Loucy (cell line): Measurements from ENCODE around the gene SQOR.

Experiments used
- H2AFZ ChIP-seq: fragments of 200-600 bp; sonication (generic); 2 replicates; pipeline ENCODE4 v1.6.0; 2016; ENCODE audit warnings: antibody characterized with exemption, mild to moderate bottlenecking, low read length, moderate library complexity
- H3F3A ChIP-seq: fragments of 200-600 bp; 2 replicates; pipeline ENCODE4 v1.6.0; 2016; ENCODE audit warnings: antibody characterized with exemption, low read depth, mild to moderate bottlenecking
- H3K27me3 ChIP-seq: fragments of 200-600 bp; sonication (generic); 2 replicates; pipeline ENCODE4 v1.6.1; 2014; ENCODE audit warnings: low read length, mild to moderate bottlenecking; ENCODE audit not compliant: insufficient read depth, poor library complexity, severe bottlenecking
- H3K36me3 ChIP-seq: fragments of 200-600 bp; sonication (generic); 2 replicates; pipeline ENCODE4 v1.6.1; 2016; ENCODE audit warnings: low read length; ENCODE audit not compliant: insufficient read depth
- H3K4me1 ChIP-seq: fragments of 200-600 bp; sonication (generic); 2 replicates; pipeline ENCODE4 v1.5.1; 2014; ENCODE audit warnings: low read length, mild to moderate bottlenecking; ENCODE audit not compliant: insufficient read depth, poor library complexity, severe bottlenecking
- H3K4me2 ChIP-seq: fragments of 200-600 bp; sonication (generic); 2 replicates; pipeline ENCODE4 v1.6.0; 2014; ENCODE audit warnings: antibody characterized with exemption, low read length, low read depth, mild to moderate bottlenecking; ENCODE audit not compliant: poor library complexity, severe bottlenecking
- H3K4me3 ChIP-seq: fragments of 200-600 bp; sonication (generic); 2 replicates; pipeline ENCODE4 v1.5.1; 2014; ENCODE audit warnings: low read length, mild to moderate bottlenecking, mixed read lengths; ENCODE audit not compliant: poor library complexity, severe bottlenecking
- H3K79me2 ChIP-seq: fragments of 200-600 bp; sonication (generic); 2 replicates; pipeline ENCODE4 v1.6.1; 2014; ENCODE audit warnings: low read length; ENCODE audit not compliant: insufficient read depth
- H3K9ac ChIP-seq: fragments of 200-600 bp; sonication (generic); 2 replicates; pipeline ENCODE4 v1.6.0; 2014; ENCODE audit warnings: mild to moderate bottlenecking, low read depth, low read length, moderate library complexity; ENCODE audit not compliant: poor library complexity, severe bottlenecking
- H3K9me2 ChIP-seq: fragments of 200-600 bp; sonication (generic); replicated peaks from 2 replicates; pipeline ENCODE4 v1.6.1; 2016; ENCODE audit warnings: low read depth, low read length, mixed read lengths
- H3K9me3 ChIP-seq: fragments of 200-600 bp; sonication (generic); 2 replicates; pipeline ENCODE4 v1.6.1; 2014; ENCODE audit warnings: mild to moderate bottlenecking, antibody characterized with exemption, low read length, low read depth; ENCODE audit not compliant: insufficient read depth
- H4K20me1 ChIP-seq: fragments of 200-600 bp; sonication (generic); 2 replicates; pipeline ENCODE4 v1.6.0; 2014; ENCODE audit warnings: antibody characterized with exemption, low read length, mild to moderate bottlenecking; ENCODE audit not compliant: insufficient read depth, poor library complexity, severe bottlenecking
- CTCF ChIP-seq: fragments of 200-600 bp; sonication (generic); conservative IDR thresholded peaks from 2 replicates; pipeline ENCODE4 v1.5.1; 2014; ENCODE audit warnings: mild to moderate bottlenecking, antibody characterized with exemption, low read length
- EZH2phosphoT487 ChIP-seq: fragments of 200-600 bp; IDR thresholded peaks from 2 replicates; pipeline ENCODE4 v1.6.1; 2018; ENCODE audit warnings: antibody characterized with exemption, mild to moderate bottlenecking, moderate library complexity, borderline replicate concordance

SQOR gene

GRCh38 chr15:45674677-45675076 is 39.8 kb downstream of the SQOR start:
- no peaks in the 10 kb centered on the region for H3K4me1 ChIP-seq
- TF ChIP-seq EZH2phosphoT487: no peak
- TF ChIP-seq CTCF: no peak
- no peak overlapping the region for H3K4me2 ChIP-seq
- no peaks in the 10 kb centered on the region for H3F3A ChIP-seq
- no peak overlapping the region for H3K4me3 ChIP-seq
- no peaks in the 10 kb centered on the region for H3K9me3 ChIP-seq
- H3K79me2 ChIP-seq: no peaks in the 10 kb centered on the region
- H3K27me3 ChIP-seq: no peaks in the 10 kb centered on the region
- no peaks in the 10 kb centered on the region for H4K20me1 ChIP-seq
- no peak overlapping the region for H3K9ac ChIP-seq
- H3K9me2 ChIP-seq: no peaks in the 10 kb centered on the region
- H2AFZ ChIP-seq: no peak overlapping the region
- no peaks in the 10 kb centered on the region for H3K36me3 ChIP-seq

- H3K9me2 ChIP-seq: no peaks in the 10 kb centered on the region
These were observed 43.0 kb downstream of the SQOR start for GRCh38 chr15:45677797-45678196.

GRCh38 chr15:45678459-45679178 is 43.8 kb downstream of the SQOR start:
- Histone ChIP-seq H3K36me3 (no peaks in the 10 kb centered on the region), H3K9me3 (no peaks in the 10 kb centered on the region), H3K4me1 (no peaks in the 10 kb centered on the region), H3K79me2 (no peaks in the 10 kb centered on the region), H2AFZ (no peak overlapping the region), H4K20me1 (no peaks in the 10 kb centered on the region), H3K4me2 (no peak overlapping the region), H3F3A (no peaks in the 10 kb centered on the region), H3K9ac (no peak overlapping the region), H3K4me3 (no peak overlapping the region), H3K27me3 (no peaks in the 10 kb centered on the region), H3K9me2 (no peaks in the 10 kb centered on the region)
- no peak for TF ChIP-seq CTCF
- no peak for TF ChIP-seq EZH2phosphoT487

More at GRCh38 chr15:45677797-45678196, 43.0 kb downstream of the SQOR start:
- Histone ChIP-seq H3K27me3 (no peaks in the 10 kb centered on the region), H3K4me2 (no peak overlapping the region), H3K9ac (no peak overlapping the region), H3K79me2 (no peaks in the 10 kb centered on the region), H2AFZ (no peak overlapping the region), H3K4me3 (no peak overlapping the region), H3K36me3 (no peaks in the 10 kb centered on the region), H3K9me3 (no peaks in the 10 kb centered on the region), H3F3A (no peaks in the 10 kb centered on the region), H4K20me1 (no peaks in the 10 kb centered on the region), H3K4me1 (no peaks in the 10 kb centered on the region)
- TF ChIP-seq EZH2phosphoT487: no peak
- no peak for TF ChIP-seq CTCF
